GM12878 (cell line): ENCODE results near the gene DSEL. TPM values are rescaled to one million over a fixed set of nuclear protein-coding genes. Genes with fewer than 3 reads are reported as not detected.

ENCODE experiments used
- ATAC-seq: fragments of 200-7000 bp; cut with Tn5 transposase; 3 replicates; pipeline ENCODE4 v1.9.1; 2020; ENCODE audit warnings: mild to moderate bottlenecking, moderate library complexity
- BruUV-seq: library from RNA; stranded (reverse); fragments of 400-500 nt; replicated peaks from 2 replicates; lab custom pipeline; 2021; lab: Mats Ljungman, UMichigan
- CTCF ChIA-PET: fragments of 300-600 bp; sonication (Branson Sonifier 250); formaldehyde crosslinking; extraction: SDS; loops from one replicate; lab custom pipeline; 2021; ENCODE audit warnings: inconsistent platforms; lab: Yijun Ruan, JAX
- POLR2A ChIA-PET: fragments of 350-600 bp; formaldehyde crosslinking; extraction: SDS; loops from one replicate; lab custom pipeline; 2021; ENCODE audit warnings: inconsistent platforms; lab: Charles Lee
- RAD21 ChIA-PET: fragments of 300-600 bp; sonication (Branson Sonifier 250); formaldehyde crosslinking; loops from one replicate; lab custom pipeline; 2023; ENCODE audit warnings: antibody characterized with exemption; ENCODE audit not compliant: unreplicated experiment; lab: Charles Lee
- SMC1A ChIA-PET: fragments of 300-600 bp; sonication (Branson Sonifier 250); formaldehyde crosslinking; loops from one replicate; lab custom pipeline; 2023; ENCODE audit not compliant: unreplicated experiment, uncharacterized antibody; lab: Charles Lee
- DNase-seq: peaks from one replicate; pipeline ENCODE4 v3.0.0-alpha.2; 2011; ENCODE audit warnings: low read depth, low spot score
- FAIRE-seq: peaks from 3 replicates; lab custom pipeline; 2011; peaks lifted over from hg19 to GRCh38; lab: Jason Lieb, UNC
- H2AFZ ChIP-seq: 2 replicates; pipeline ENCODE4 v1.6.0; 2011; ENCODE audit warnings: low read depth, low read length, control low read depth; ENCODE audit not compliant: control insufficient read depth
- H3K27ac ChIP-seq: 2 replicates; pipeline ENCODE4 v1.5.1; 2011; ENCODE audit warnings: control low read depth; ENCODE audit not compliant: control insufficient read depth, insufficient read depth
- H3K27me3 ChIP-seq, 2 experiments: replicated peaks in 1 of 2; 2 replicates each; pipeline versions ENCODE4 v1.6.0 to v1.6.1; 2011; ENCODE audit warnings: low read length in 1 of 2; ENCODE audit not compliant: control insufficient read depth in 2 of 2, insufficient read depth in 2 of 2
- H3K36me3 ChIP-seq, 2 experiments: 2 replicates each; pipeline ENCODE4 v1.5.1; 2011; ENCODE audit warnings: low read length in 1 of 2; ENCODE audit not compliant: control insufficient read depth in 2 of 2, insufficient read depth in 2 of 2
- H3K4me1 ChIP-seq: 2 replicates; pipeline ENCODE4 v1.6.1; 2011; ENCODE audit warnings: mild to moderate bottlenecking, low read length, moderate library complexity, mixed read lengths; ENCODE audit not compliant: control insufficient read depth, insufficient read depth
- H3K4me2 ChIP-seq: 2 replicates; pipeline ENCODE4 v1.6.0; 2011; ENCODE audit warnings: control low read depth; ENCODE audit not compliant: control insufficient read depth, insufficient read depth
- H3K4me3 ChIP-seq: fragments of 200-600 bp; sonication (generic); 2 replicates; pipeline ENCODE4 v1.5.1; 2016
- H3K79me2 ChIP-seq: 2 replicates; pipeline ENCODE4 v1.6.0; 2011; ENCODE audit warnings: low read length; ENCODE audit not compliant: control insufficient read depth, insufficient read depth
- H3K9ac ChIP-seq: 2 replicates; pipeline ENCODE4 v1.8.0; 2011; ENCODE audit warnings: low read length, control low read depth, mixed read lengths; ENCODE audit not compliant: control insufficient read depth, insufficient read depth
- H3K9me3 ChIP-seq: replicated peaks from 3 replicates; pipeline ENCODE4 v1.5.1; 2011; ENCODE audit warnings: mild to moderate bottlenecking, low read length; ENCODE audit not compliant: control insufficient read depth, insufficient read depth
- H4K20me1 ChIP-seq: 2 replicates; pipeline ENCODE4 v1.6.0; 2011; ENCODE audit not compliant: control insufficient read depth, insufficient read depth
- MEF2A ChIP-seq: IDR thresholded peaks from 2 replicates; pipeline ENCODE4 v1.6.1; 2011; ENCODE audit warnings: low read depth, mild to moderate bottlenecking, low read length, moderate library complexity; ENCODE audit not compliant: insufficient read depth
- NR2C2 ChIP-seq: IDR thresholded peaks from 2 replicates; pipeline ENCODE4 v1.6.1; 2011; ENCODE audit warnings: borderline replicate concordance, low read depth; ENCODE audit not compliant: control insufficient read depth, insufficient read length
- PKNOX1 ChIP-seq: fragments of 450-650 bp; IDR thresholded peaks from 2 replicates; pipeline ENCODE4 v1.6.1; 2016; ENCODE audit warnings: mild to moderate bottlenecking
- SKIL ChIP-seq: fragments of 450-650 bp; IDR thresholded peaks from 2 replicates; pipeline ENCODE4 v1.6.1; 2017; ENCODE audit warnings: mild to moderate bottlenecking, low read depth, inconsistent platforms; ENCODE audit not compliant: poor library complexity, severe bottlenecking
- TCF7 ChIP-seq: IDR thresholded peaks from 2 replicates; pipeline ENCODE4 v1.6.1; 2014; ENCODE audit warnings: antibody characterized with exemption, borderline replicate concordance
- WGBS: methylation state at CpG from one replicate; pipeline ENCODE4 v1.1.6; 2016; ENCODE audit warnings: low lambda C conversion rate; ENCODE audit not compliant: insufficient replicate concordance, insufficient coverage; ENCODE audit errors: missing lambda C conversion rate; 5-methylcytosine and 5-hydroxymethylcytosine counted together
- in situ Hi-C: fragments of 300-500 bp; cut with MboI; formaldehyde crosslinking; loops from 9 replicates; pipeline ENCODE4 v1.14.3; 2018; ENCODE audit warnings: mixed read lengths
- intact Hi-C: fragments of 100-400 bp; cut with micrococcal nuclease; formaldehyde crosslinking; loops from one replicate; pipeline ENCODE4 v1.14.2; 2022; ENCODE audit not compliant: unreplicated experiment
- polyA plus RNA-seq, 11 experiments: library from polyadenylated mRNA; depleted of rRNA in 4 of 11; unstranded in 6 of 11; stranded (reverse) in 5 of 11; fragments of >200 nt; fragmentation: Nextera tagmentation in 4 of 11; fragmentation: Illumina TruSeq in 1 of 11; extraction: Ambion mirVana in 4 of 11; extraction: Trizol in 1 of 11; gene quantifications; 1 replicate in 1 of 11; 2 replicates in 10 of 11; pipeline versions ENCODE4 v1.2.1 to v1.2.3, GENCODE V29; 2011 to 2016; ENCODE audit warnings: inconsistent platforms in 2 of 11, missing spikeins in 2 of 11, low read depth in 1 of 11
- total RNA-seq, 4 experiments: library from RNA; depleted of rRNA in 3 of 4; stranded (reverse); fragments of >200 nt in 3 of 4; fragmentation: Illumina TruSeq in 1 of 4; extraction: Trizol in 1 of 4; gene quantifications; 2 replicates each; pipeline versions ENCODE4 v1.2.1 to v1.2.3, GENCODE V29; 2013 to 2021

DSEL gene
- total and polyA plus RNA-seq, 10 of the 15 experiments (the other 5 are each of a cell fraction or from before 2014, with no cell fraction given): 0.03 TPM; not detected in 9

- TF ChIP-seq SKIL (no peak), TCF7 (no peak), NR2C2 (no peak), MEF2A (no peak)
Measured at GRCh38 chr18:67531929-67532328, 15.4 kb upstream of the DSEL start (continued).

GRCh38 chr18:67525328-67526099 is 9.0 kb upstream of the DSEL start:
- 33% methylated on average over 3 of the region's 3 CpGs for WGBS
- Histone ChIP-seq H3K4me2 (no peak overlapping the region), H2AFZ (no peak overlapping the region), H3K36me3 (no peaks in the 10 kb centered on the region), H4K20me1 (no peaks in the 10 kb centered on the region), H3K79me2 (no peaks in the 10 kb centered on the region), H3K9me3 (no peaks in the 10 kb centered on the region), H3K27ac (no peak overlapping the region), H3K4me1 (no peaks in the 10 kb centered on the region), H3K9ac (no peak overlapping the region), H3K4me3 (no peak overlapping the region), H3K27me3 (no peaks in the 10 kb centered on the region)
- DNase-seq (no peak), FAIRE-seq (no peak), ATAC-seq (no peak)
- ChIA-PET RAD21 (no interaction called here), POLR2A (no interaction called here), CTCF (no interaction called here), SMC1A (interaction anchor here (1.2 kb wide), 1 partner anchor 11 kb away, joined by 4 read pairs; no protein-coding TSS in a partner anchor)
- BruUV-seq: no TSS peak
- intact Hi-C loops (no loop called here), in situ Hi-C loops (no loop called here)
- TF ChIP-seq PKNOX1: no peak
